Heart left ventricle (tissue), 16 donors: ENCODE results near the gene GLIS2. TPM values are rescaled to one million over a fixed set of nuclear protein-coding genes. Genes with fewer than 3 reads are reported as not detected.

ENCODE experiments used
- ATAC-seq, 4 donors: fragments of 200-7000 bp; cut with Tn5 transposase; one replicate each; pipeline ENCODE4 v1.9.1; 2020 to 2022; ENCODE audit warnings: moderate library complexity in 4 of 4, mild to moderate bottlenecking in 3 of 4, moderate number of reproducible peaks in 1 of 4
- DNase-seq, 5 donors: peaks; one replicate each; pipeline ENCODE4 v3.0.0-alpha.2; 2020
- H3K27ac ChIP-seq, 12 donors: fragments of 200-600 bp; sonication (generic) in 4 of 12; one replicate each; pipeline versions ENCODE4 v1.5.0 to v1.8.0; 2016 to 2022; ENCODE audit warnings: mild to moderate bottlenecking in 2 of 12
- H3K27me3 ChIP-seq, 9 donors: fragments of 200-600 bp; sonication (generic) in 2 of 9; one replicate each; pipeline versions ENCODE4 v1.5.1 to v1.8.0; 2016 to 2022; ENCODE audit warnings: mild to moderate bottlenecking in 3 of 9
- H3K36me3 ChIP-seq, 9 donors: fragments of 200-600 bp; sonication (generic) in 2 of 9; one replicate each; pipeline versions ENCODE4 v1.5.0 to v1.8.0; 2018 to 2022; ENCODE audit warnings: mild to moderate bottlenecking in 2 of 9
- H3K4me1 ChIP-seq, 12 donors: fragments of 200-600 bp; sonication (generic) in 4 of 12; one replicate each; pipeline versions ENCODE4 v1.5.0 to v1.8.0; 2016 to 2022; ENCODE audit warnings: mild to moderate bottlenecking in 3 of 12
- H3K4me3 ChIP-seq, 12 donors: fragments of 200-600 bp; sonication (generic) in 4 of 12; one replicate each; pipeline versions ENCODE4 v1.5.0 to v1.8.0; 2017 to 2022; ENCODE audit warnings: mild to moderate bottlenecking in 9 of 12, moderate library complexity in 4 of 12
- H3K9me3 ChIP-seq, 12 donors: fragments of 200-600 bp; sonication (generic) in 4 of 12; one replicate each; pipeline versions ENCODE4 v1.5.0 to v1.8.0; 2016 to 2022; ENCODE audit warnings: mild to moderate bottlenecking in 1 of 12
- POLR2A ChIP-seq, 2 donors: fragments of 450-650 bp; IDR thresholded peaks; one replicate each; pipeline ENCODE4 v1.6.1; 2017; ENCODE audit warnings: antibody characterized with exemption in 2 of 2, mild to moderate bottlenecking in 2 of 2, moderate library complexity in 2 of 2
- WGBS, 4 donors: extraction: QIAGEN DNeasy Blood & Tissue Kit in 2 of 4; methylation state at CpG; one replicate each; pipeline versions ENCODE4 v1.1.5 to v1.1.7; 2013 to 2018; 5-methylcytosine and 5-hydroxymethylcytosine counted together
- intact Hi-C, 10 donors: fragments of 100-400 bp; cut with DNase I; formaldehyde crosslinking; loops; one replicate each; pipeline versions ENCODE4 v1.11.1 to v1.14.2; 2022
- polyA plus RNA-seq, 2 donors: library from polyadenylated mRNA; stranded (reverse); fragments of 200-250 nt; gene quantifications; one replicate each; pipeline ENCODE4 v1.2.3, GENCODE V29; 2013
- total RNA-seq, 9 donors: library from RNA; depleted of rRNA in 2 of 9; stranded (reverse); fragments of >200 nt in 2 of 9; fragmentation: NEBNext Ultra II Directional in 3 of 9; extraction: Animal tissue kit (Norgen Biotek cat#: 25700) in 3 of 9; gene quantifications; one replicate each; pipeline versions ENCODE4 v1.1.0 to v1.2.4, GENCODE V29; 2016 to 2023
- TF ChIP-seq, protein P1 (sequence below), 12 donors: fragments of 200-600 bp; sonication (generic) in 4 of 12; IDR thresholded peaks; one replicate each; pipeline versions ENCODE4 v1.5.0 to v1.8.0; 2018 to 2022; ENCODE audit warnings: antibody characterized with exemption in 12 of 12, mild to moderate bottlenecking in 5 of 12
- donor health status: ischemic (EF 13 %, LVEDD 7.1; RV severe dilation, severe dysfunction).
- donor health status: healthy with polysubstance abuse.
- donor health status: DM: no; HTN: yes; CAD: no.
- donor health status: DM: no; HTN: no; CAD: no.
- donor health status: ischemic (EF 25% LVEDD 6.9; RV normal size, moderate dysfunction).
- donor health status: ischemic (EF 25% LVEDD 5.7; RV mildly dilated, moderate dysfunction).
- donor health status: healthy.
- donor health status: DM: yes; HTN: yes; CAD: no.
- donor health status: ischemic (EF 35%, LVEDD 5.7; RV mildly dilated, moderate dysfunction).
- donor health status: nonischemic (EF 11% LVEDD 7.7; RV severe dilation, severe dysfunction).
- donor health status: DM: yes; HTN: yes; CAD: no.
- donor health status: PGD.
- donor health status: ischemic (EF 29% LVEDD 5.4; RV normal size, mild dysfunction).
- donor health status: nonischemic (EF 23%, LVEDD 6.1; RV moderate dilation, normal function).

The GLIS2 gene
- total and polyA plus RNA-seq, 11 donors: 7.6 to 23.4 (median 12.7) TPM

DNA sequence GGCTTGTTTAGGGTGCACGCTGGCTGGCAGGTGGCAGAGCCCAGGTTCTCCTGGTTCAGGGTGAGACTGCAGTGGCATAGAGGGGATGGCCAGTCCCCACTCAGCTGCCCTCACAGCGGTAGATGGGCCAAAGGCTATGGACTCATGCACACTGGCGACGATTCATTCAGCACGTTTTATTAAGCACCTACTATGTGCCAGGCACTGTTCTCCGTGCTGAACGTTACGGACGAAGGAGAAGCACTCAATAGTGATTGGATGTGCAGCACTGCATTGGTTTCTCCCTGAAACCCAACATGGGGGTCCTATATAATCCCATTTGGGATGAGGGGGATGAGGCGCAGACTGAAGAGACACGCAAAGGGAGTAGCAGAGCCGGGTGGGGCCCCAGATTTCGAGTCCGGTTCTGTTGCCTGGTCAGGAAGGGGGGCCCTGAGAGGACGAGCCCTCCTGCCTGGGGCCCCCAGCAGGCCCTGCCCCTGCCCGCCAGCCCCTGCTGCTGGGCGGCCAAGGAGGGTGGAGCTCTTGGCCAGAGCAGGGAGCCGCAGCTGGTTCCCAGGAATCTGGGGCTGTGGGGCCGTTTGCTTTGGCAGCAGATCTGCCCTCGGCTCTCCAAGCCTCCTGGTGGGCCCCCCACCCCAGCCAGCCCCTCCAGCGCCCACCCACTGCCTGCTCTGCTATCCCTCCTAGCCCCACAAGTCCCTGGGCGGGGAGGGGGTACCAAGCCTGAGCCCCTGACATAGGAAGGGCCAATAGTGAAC, 8.8 kb downstream of the GLIS2 start:
- Histone ChIP-seq H3K4me3 (peak overlapping the region in 3 of 12 donors; percentile 6 to 27 (median 16)), H3K27me3 (no peaks in the 10 kb centered on the region), H3K4me1 (peaks cover 11 to 99% (median 75%) of the 10 kb centered on the region in 12 donors), H3K27ac (peak overlapping the region in 11 of 12 donors; percentile 73 to 89 (median 86)), H3K9me3 (no peaks in the 10 kb centered on the region), H3K36me3 (no peaks in the 10 kb centered on the region)
- DNase-seq: peak in 1 of 5 donors; percentile 58
- intact Hi-C loops: loop anchor here in 6 of 10 donors (5.0 kb wide), 5 partner anchors 32 to 342 kb away; partner anchors contain the start of gene TFAP4 (in 3 of the 6)
- 70 to 77% (median 74%) methylated on average over 12 to 22 of the region's 22 CpGs for WGBS, 4 donors
- no peak for ATAC-seq
- TF ChIP-seq, protein P1, sequence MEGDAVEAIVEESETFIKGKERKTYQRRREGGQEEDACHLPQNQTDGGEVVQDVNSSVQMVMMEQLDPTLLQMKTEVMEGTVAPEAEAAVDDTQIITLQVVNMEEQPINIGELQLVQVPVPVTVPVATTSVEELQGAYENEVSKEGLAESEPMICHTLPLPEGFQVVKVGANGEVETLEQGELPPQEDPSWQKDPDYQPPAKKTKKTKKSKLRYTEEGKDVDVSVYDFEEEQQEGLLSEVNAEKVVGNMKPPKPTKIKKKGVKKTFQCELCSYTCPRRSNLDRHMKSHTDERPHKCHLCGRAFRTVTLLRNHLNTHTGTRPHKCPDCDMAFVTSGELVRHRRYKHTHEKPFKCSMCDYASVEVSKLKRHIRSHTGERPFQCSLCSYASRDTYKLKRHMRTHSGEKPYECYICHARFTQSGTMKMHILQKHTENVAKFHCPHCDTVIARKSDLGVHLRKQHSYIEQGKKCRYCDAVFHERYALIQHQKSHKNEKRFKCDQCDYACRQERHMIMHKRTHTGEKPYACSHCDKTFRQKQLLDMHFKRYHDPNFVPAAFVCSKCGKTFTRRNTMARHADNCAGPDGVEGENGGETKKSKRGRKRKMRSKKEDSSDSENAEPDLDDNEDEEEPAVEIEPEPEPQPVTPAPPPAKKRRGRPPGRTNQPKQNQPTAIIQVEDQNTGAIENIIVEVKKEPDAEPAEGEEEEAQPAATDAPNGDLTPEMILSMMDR (IDR thresholded peaks at IDR 0.05): no peak
- TF ChIP-seq POLR2A (IDR thresholded peaks at IDR 0.05): no peak

GRCh38 chr16:4325253-4325758, 9.4 kb downstream of the GLIS2 start:
- intact Hi-C loops: loop anchor here in 6 of 10 donors (5.0 kb wide), 5 partner anchors 33 to 343 kb away; partner anchors contain the start of gene TFAP4 (in 3 of the 6)
- no peak for DNase-seq

GRCh38 chr16:4327386-4328045, 11.6 kb downstream of the GLIS2 start:
- ATAC-seq: peak in 1 of 4 donors; percentile 3
- no peak for DNase-seq
- TF ChIP-seq POLR2A (IDR thresholded peaks at IDR 0.05): no peak
- TF ChIP-seq, protein P1 (IDR thresholded peaks at IDR 0.05): no peak
- peak overlapping the region; percentile 67 to 99 (median 91) for H3K27ac ChIP-seq
- H3K4me1 ChIP-seq: peaks cover 10 to 83% (median 68%) of the 10 kb centered on the region in 12 donors
- 5 to 20% (median 10%) methylated on average over 5 to 57 of the region's 57 CpGs for WGBS, 4 donors
- H3K4me3 ChIP-seq: peak overlapping the region; percentile 28 to 72 (median 54)
- intact Hi-C loops: loop anchor here in 8 of 10 donors (1.0 to 5.0 kb wide), 8 partner anchors 10 to 345 kb away; partner anchors contain the start of gene TFAP4 (in 3 of the 8)
- no peaks in the 10 kb centered on the region for H3K9me3 ChIP-seq
- H3K36me3 ChIP-seq: peaks cover 0 to 6% (median 0%) of the 10 kb centered on the region in 9 donors
- H3K27me3 ChIP-seq: no peaks in the 10 kb centered on the region

More at GRCh38 chr16:4325253-4325758, 9.4 kb downstream of the GLIS2 start:
- Histone ChIP-seq H3K4me3 (no peak overlapping the region), H3K36me3 (no peaks in the 10 kb centered on the region), H3K4me1 (peaks cover 10 to 99% (median 75%) of the 10 kb centered on the region in 12 donors), H3K9me3 (no peaks in the 10 kb centered on the region), H3K27ac (peak overlapping the region in 11 of 12 donors; percentile 73 to 89 (median 86)), H3K27me3 (no peaks in the 10 kb centered on the region)
- 75 to 87% (median 86%) methylated on average over 4 to 6 of the region's 6 CpGs for WGBS, 4 donors
- no peak for ATAC-seq
- TF ChIP-seq, protein P1 (IDR thresholded peaks at IDR 0.05): no peak
